Inflammatory macrophage treated with lipopolysaccharide for 4 hours (primary cell): Measurements from ENCODE around the gene FAM120A.
A peak's percentile ranks its signal among the peaks of the same experiment; 100 is the strongest.

Source experiments
- DNase-seq: peaks from one replicate; pipeline ENCODE4 v3.0.0-alpha.2; 2020

Gene FAM120A

GRCh38 chr9:93565089-93565488 is 113.6 kb downstream of the FAM120A start:
- DNase-seq = no peak

GRCh38 chr9:93566408-93567270 is 115.2 kb downstream of the FAM120A start:
- DNase-seq = peak; percentile 97

GRCh38 chr9:93567271-93567959 is 115.9 kb downstream of the FAM120A start:
- DNase-seq = no peak

DNA sequence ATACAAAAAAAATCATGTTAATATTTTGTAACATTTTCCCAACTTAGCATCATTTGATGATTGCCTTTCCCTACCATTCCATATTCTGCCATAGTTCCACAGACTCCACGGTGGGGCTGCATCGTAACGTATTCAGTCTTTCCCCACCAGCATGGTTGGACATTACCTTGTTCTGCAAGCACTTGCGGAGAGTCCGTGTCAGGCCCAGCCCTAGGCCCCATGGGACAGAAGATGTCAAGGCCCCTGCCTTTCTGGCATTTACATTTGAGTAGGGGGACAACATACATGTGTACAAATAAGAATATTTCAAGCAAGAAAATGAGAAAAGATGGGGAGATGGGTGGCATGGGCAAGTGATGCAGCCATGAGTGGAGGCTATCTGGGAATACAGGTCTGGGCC is 116.7 kb downstream of the FAM120A start:
- no peak for DNase-seq

DNA sequence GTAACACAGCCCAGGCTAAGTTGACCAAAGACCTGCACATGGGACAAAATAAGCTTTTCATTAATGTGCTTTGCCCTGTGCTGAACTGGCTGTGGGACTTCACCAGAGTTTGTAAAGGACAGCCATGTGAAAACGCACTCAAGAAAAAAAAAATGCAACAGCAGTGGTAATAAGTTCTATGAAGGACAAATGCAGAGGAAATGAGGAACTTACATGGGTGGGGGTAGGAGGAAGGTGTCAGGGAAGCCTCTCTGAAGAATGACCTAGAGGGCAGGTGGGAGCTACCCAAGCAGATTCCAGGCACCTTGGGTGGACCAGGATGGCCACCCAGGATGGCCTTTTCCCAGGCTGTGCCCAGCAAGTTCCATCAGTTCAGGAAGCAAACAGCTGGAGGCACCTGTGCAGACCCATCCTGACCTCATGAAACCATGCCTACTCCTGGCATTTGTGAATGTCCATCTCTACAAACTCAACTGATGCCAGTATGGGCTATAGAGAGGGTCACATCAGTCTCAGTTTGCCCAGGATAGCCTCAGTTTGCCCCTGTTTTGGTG is 118.2 kb downstream of the FAM120A start:
- no peak for DNase-seq

- peak; percentile 42 for DNase-seq
These were observed 120.7 kb downstream of the FAM120A start for GRCh38 chr9:93572221-93572620.

DNA sequence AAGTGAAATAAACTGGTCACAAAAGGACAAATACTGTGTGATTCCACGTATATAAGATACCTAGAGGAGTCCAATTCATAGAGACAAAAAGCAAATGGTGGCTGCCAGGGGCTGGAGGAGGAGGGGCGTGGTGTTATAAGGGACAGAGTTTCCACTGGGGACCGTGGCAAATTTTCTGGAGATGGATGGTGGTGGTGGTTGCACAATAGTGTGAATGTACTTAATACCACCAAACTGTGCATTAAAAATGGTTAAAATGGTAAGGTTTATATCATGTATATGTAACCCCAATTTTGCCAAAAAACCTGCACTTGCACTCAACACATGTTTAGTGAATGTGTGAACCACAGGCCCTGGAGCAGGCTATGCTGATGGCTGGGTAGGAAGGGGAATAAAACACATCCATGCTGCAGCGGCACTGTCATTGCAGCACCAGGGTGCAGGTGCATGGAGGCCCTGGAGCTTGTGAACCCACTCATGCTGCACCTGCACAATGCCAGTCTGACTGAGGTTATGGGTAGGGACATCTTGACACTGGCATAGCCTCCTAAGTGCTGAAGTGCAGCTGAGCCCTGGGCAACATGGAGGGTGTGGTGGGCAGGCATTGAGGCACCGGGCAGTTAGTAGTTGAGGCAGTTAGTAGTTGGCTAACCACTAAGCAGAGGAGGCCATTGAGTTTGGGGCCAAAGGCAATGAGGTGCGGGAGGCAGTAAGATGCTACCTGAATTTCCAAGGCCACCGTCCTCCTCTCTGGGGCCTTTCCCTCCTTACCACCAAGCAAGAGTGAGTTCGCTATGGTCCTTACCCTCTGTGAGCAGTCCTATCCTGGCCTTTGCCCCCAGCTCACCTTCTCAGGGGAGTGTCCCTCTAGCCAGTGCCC is 121.4 kb downstream of the FAM120A start:
- DNase-seq = no peak

DNA sequence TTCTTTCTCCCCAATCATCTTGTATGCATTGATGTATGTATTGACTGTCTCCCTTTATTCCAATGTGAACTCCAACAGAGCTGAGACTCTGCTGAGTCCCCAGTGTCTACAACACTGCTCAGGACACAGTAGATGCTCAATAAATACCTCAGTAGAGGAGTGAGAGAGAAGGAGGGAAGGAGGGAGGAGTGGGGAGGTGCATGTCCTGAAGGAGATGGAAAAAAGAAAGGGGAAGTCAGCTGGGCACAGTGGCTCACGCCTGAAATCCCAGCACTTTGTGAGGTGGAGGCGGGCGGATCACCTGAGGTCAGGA is 122.0 kb downstream of the FAM120A start:
- no peak for DNase-seq

- no peak for DNase-seq
These were observed 122.8 kb downstream of the FAM120A start for GRCh38 chr9:93574091-93574899.

DNA sequence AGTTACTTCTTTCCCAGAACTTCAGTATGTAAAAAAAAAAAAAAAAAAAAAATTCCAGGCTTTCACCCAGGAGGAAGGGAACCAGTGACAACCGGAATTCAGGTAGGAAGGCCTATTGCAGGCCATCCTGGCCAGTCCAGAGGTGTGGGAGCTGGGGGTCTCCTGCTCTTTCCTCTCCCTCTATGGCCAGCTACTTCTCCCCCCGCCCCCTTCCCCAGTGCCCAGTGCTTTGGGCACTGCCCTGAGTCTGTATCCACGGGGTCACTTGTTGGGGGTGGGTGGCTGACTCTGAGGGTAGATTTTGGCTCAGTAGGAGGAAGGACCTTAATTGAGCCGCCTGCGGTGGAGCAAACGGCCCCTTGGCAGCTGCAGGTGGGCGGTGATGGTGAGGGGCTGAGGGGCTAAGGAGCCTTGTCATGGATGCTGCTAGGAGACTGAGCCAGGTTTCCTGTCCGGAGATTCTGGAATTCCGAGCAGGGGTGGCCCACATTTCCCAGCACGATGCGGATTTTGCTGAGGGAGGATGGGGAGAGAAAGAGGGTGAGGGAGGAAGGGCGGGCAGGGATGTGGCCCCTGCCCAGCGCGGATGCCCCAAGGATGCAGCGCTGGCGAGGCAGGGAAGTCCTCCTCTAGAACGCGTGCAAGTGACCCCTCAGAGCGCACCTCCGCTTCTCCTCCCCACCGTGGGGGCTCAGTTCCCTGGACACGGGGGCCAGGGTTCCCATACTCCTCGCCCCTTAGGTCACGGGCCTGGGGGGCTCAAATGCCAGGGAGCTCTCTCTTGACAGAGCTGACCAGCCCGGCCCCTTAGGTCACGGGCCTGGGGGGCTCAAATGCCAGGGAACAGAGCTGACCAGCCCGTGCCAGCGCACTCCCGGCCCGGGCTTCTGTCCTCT is 123.7 kb downstream of the FAM120A start:
- DNase-seq = no peak

DNA sequence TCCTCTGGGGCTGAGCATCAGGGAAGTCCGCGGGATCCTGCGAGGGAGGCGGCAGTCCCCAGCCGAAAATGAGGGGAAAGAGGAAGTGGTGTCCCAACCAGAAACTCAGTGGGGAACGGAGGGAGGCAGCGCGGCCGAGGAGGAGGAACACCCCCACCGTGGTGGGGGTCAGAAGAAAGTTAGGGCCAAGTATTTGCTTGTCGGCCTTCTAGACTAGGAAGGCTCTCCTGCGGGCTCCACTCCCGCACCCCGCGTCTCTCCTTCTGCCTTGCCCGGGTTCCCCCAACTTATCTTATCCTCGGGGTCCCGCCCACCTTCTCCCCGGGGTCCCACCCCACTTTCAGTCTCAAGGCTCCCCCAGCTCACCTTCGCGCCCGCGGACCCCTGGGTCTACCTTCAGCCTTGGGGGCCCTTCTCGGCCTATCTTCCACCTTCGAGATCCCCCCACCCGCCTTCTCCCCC is 124.3 kb downstream of the FAM120A start:
- DNase-seq = peak; percentile 83

DNA sequence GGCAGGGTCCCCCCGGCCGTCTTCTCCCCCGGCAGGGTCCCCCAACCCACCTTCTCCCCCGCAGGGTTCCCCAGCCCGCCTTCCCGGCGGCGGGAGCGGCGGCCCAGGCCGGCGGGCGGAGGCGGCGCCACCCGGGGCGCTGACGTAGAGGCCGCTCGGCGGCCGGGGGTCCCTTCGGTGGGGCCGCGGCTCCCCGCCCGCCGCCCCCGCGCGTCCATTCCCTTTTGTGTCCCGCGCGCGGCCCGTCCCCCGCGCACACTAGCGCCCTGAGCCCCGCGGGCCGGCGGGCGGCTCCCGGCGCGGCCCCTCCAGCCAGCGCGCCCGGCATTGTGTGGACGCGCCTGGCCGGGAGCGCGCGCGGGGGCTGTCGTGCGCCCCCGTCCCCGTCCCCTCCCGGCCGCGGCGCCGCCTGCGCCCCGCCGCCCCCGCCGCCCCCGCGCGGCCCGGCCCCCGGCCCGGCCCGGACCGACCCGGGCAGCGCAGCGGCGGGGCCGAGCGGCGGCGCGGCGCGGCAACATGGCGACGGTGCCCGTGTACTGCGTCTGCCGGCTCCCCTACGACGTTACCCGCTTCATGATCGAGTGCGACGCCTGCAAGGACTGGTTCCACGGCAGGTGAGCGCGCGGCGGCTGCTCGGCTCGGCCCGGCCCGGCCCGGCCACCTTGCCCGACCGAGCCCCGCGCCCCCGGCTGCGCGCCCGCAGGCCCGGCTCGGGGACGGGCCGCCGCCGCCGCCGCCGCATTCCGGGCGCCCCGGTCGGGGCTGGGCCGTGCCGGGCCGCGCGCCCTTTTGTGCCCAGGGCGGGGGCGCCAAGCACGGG is 125.0 kb downstream of the FAM120A start, which contains the start of gene PHF2:
TSS of gene PHF2 (plus strand) at position 327 of the 820 bp plus-strand sequence. CDS start at position 517, 190 bp downstream.
- peak; percentile 33 for DNase-seq

DNA sequence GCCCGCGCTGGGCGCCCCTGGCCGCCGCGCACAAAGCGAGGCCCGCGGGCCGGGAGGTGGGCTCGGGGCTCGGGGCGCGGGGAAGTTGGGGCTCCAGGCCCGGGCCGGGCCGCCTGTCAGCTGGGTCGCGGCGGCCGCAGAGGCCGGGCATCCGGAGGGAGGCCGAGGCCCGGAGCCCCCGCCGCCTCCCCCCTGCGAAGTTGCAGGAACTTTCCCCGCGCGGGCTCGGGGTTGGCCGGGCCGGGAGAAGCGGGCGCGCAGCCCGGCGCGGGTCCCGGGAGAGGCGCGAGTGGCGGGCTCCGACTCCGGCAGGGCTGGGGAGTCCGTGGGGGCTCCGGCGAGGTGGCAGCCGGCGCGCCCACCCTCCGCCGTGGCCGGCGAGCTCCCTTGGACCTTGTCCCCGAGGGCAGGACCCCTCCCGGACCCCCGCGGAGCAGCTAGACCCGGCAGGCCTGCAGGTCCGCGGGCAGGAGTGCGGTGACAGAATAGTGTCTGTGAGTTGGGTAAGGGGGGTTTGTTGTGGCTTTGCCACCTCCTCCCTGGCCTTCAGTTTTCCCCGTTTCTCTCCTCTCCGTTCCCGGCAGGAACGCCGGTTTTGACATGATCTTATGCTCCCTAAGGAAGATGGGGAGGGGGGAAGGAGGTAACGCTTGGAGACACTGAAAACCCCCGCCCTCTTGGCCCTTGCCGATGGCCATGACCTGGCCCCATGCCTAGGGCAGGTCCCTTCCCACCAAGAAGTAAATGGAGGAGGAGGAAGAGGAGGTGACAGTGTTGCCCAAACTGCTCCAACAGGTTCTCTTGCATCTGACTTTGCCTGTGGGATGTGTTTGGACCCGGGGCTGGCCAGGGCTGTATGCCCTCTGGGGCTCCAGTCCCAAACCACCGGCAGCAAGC is 125.8 kb downstream of the FAM120A start:
- peak; percentile 14 for DNase-seq

DNA sequence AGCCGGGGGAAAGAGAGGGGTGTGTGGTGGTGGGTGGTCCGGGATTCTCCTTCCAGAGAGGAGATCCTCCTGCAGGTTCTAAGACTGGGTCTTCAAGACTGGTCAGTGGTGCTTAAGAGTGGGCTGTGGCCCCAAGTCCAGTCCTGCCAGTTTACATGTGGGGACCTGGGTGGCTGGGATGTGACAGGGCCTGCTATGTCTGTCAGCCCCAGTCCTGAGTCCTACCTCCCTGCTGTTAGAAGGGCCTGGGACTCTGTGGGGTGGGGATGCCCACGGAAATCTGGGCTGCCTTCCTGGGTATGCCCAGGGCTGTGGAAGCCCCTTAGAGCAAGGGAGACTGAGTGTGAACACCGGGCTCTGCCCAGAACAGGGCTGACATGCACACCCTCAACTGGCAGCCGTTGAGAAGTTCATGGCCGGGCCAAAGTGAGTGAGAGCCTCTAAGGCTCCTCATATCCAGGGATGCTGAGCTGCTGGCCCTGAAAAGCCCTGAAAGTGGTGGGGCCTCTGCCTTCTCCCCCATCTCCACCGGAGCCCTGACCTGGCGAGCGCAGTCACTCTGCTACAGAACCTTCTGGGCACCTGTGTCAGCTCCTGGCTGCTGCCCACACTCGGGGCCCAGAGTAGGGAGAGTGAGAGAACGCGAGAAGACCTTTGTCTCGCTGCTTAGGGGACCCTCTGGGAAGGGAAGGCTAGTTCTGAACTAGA is 126.6 kb downstream of the FAM120A start:
- DNase-seq = no peak

DNA sequence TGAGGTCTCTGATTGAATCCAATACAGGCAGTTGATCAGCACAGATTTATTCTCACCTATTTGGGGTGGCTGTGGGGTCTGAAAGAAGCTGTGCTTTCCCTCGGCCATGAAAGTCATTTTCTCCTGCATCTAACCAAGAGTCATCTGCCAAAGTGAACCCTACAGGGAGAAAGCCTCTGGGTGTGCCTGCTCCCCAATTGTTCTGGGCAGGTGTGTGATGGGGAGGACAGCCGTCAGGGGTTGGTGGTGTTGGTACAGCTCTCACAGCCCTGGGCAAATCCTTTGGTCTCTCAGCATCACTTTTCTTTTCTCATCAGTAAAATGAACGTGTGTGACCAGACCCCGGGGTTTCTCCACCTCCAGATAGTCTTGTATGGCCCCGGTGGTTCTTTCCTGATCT is 127.4 kb downstream of the FAM120A start:
- DNase-seq = no peak

GRCh38 chr9:93579711-93580516 is 128.4 kb downstream of the FAM120A start:
- DNase-seq = no peak

DNA sequence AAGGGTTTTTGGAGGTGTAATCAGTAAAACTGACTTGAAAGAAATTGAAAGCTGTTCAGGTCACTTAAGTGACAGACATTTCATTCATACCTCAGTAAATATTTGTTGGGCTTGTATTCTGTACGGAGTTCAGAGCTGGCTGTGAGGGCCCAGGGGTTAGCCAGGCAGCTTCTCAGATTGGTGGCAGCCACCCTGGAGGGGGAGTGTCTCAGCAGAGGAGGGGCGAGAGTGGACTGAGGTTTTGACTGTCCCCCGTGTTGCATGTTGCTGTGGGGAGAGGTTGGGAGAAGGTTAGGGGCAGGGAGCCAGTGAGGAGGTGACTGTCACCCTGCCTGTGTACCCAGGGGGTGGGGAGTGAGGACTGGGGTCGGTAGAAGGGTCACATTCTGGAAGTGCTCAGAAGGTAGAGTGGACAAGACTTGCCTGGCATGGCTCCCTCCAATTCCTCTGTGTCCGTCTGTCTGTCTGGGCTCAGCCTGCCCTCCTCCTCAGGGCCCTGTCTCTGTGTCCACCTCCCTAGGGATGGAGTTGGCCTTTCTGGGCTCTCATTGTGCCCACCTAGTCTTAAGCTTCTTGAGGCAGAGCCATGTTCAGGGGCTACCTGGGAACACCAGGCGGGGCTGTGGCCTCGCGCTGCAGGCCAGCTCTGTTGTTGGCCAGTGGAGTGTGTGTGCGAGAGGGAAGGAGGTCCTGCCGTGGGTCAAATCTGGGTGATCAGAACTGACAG is 129.3 kb downstream of the FAM120A start:
- DNase-seq = no peak
